Stimulated activated CD4-positive, alpha-beta T cell treated with anti-CD3 and anti-CD28 coated beads, Interleukin-1b, Interleukin-23, amount 100 ng/mL, for 48 hours (primary cell): ENCODE results near the gene IPO9.
"Not testable (repeated sequence)": the region's sequence is repeated elsewhere in the genome, so short reads cannot be mapped to it uniquely, and the experiment has no call there.

Experiments used
- DNase-seq: peaks from one replicate; pipeline ENCODE4 v3.0.0-alpha.2; 2020

The IPO9 gene

GRCh38 chr1:201849372-201850052 is 20.6 kb downstream of the IPO9 start:
- DNase-seq = no peak

- no peak for DNase-seq
These were observed 21.1 kb downstream of the IPO9 start for GRCh38 chr1:201850053-201850397.

- DNase-seq = no peak
These were observed 23.0 kb downstream of the IPO9 start for GRCh38 chr1:201851949-201852348.

- not testable (repeated sequence) for DNase-seq
These were observed 27.8 kb downstream of the IPO9 start for GRCh38 chr1:201856722-201857121.

- DNase-seq = no peak
These were observed 30.5 kb downstream of the IPO9 start for GRCh38 chr1:201859424-201859823.

GRCh38 chr1:201861448-201861847 is 32.5 kb downstream of the IPO9 start:
- no peak for DNase-seq

- DNase-seq = no peak
These were observed 41.4 kb downstream of the IPO9 start for GRCh38 chr1:201870397-201870796.

- no peak for DNase-seq
These were observed 45.7 kb downstream of the IPO9 start for GRCh38 chr1:201874672-201875071.

GRCh38 chr1:201876148-201876818 is 47.3 kb downstream of the IPO9 start:
- DNase-seq = no peak

GRCh38 chr1:201877877-201878401 is 49.0 kb downstream of the IPO9 start:
- DNase-seq = no peak

GRCh38 chr1:201880928-201881571 is 52.1 kb downstream of the IPO9 start:
- no peak for DNase-seq

GRCh38 chr1:201881617-201882016 is 52.7 kb downstream of the IPO9 start:
- DNase-seq = no peak

GRCh38 chr1:201882665-201883132 is 53.7 kb downstream of the IPO9 start:
- no peak for DNase-seq

GRCh38 chr1:201883266-201883665 is 54.3 kb downstream of the IPO9 start:
- DNase-seq = no peak

- DNase-seq = no peak
These were observed 54.8 kb downstream of the IPO9 start for GRCh38 chr1:201883786-201884185.

GRCh38 chr1:201884425-201884824 is 55.5 kb downstream of the IPO9 start:
- DNase-seq = no peak

- no peak for DNase-seq
These were observed 56.6 kb downstream of the IPO9 start for GRCh38 chr1:201885531-201886075.

GRCh38 chr1:201886103-201886885 is 57.3 kb downstream of the IPO9 start:
- DNase-seq = no peak

- DNase-seq = no peak
These were observed 58.3 kb downstream of the IPO9 start for GRCh38 chr1:201887116-201887866.

GRCh38 chr1:201888282-201889089 is 59.5 kb downstream of the IPO9 start, which contains the start of gene SHISA4:
Gene SHISA4 (plus strand): TSS chr1:201888898. CDS start chr1:201888995, 97 bp downstream.
- DNase-seq = no peak
